ENCODE results near the gene AANAT. TPM values are rescaled to one million over a fixed set of nuclear protein-coding genes. Genes with fewer than 3 reads are reported as not detected.

The AANAT gene
- total RNA-seq, result not detected in 2 replicates

GRCh38 chr17:76467366-76467765 lies at the start of gene AANAT:
AANAT (plus strand) TSS chr17:76467603; CDS start chr17:76468747, 1,144 bp downstream.
- no peak for DNase-seq

GRCh38 chr17:76419576-76420260 lies 47.7 kb upstream of the AANAT start:
- DNase-seq, result no peak

- no peak for DNase-seq
Observed at GRCh38 chr17:76420356-76421043, 46.9 kb upstream of the AANAT start.

GRCh38 chr17:76421044-76421407 lies 46.4 kb upstream of the AANAT start:
- peak; percentile 22 for DNase-seq

GRCh38 chr17:76422406-76422805 lies 45.0 kb upstream of the AANAT start:
- no peak for DNase-seq

GRCh38 chr17:76422860-76423259 lies 44.5 kb upstream of the AANAT start:
- no peak for DNase-seq

GRCh38 chr17:76426853-76427252 lies 40.5 kb upstream of the AANAT start:
- DNase-seq, result peak; percentile 39

GRCh38 chr17:76427501-76428231 lies 39.7 kb upstream of the AANAT start:
- peak; percentile 77 for DNase-seq

- no peak for DNase-seq
Observed at GRCh38 chr17:76428511-76428910, 38.9 kb upstream of the AANAT start.

- DNase-seq, result no peak
Observed at GRCh38 chr17:76431509-76431908, 35.9 kb upstream of the AANAT start.

GRCh38 chr17:76432004-76432403 lies 35.4 kb upstream of the AANAT start:
- no peak for DNase-seq

- peak; percentile 47 for DNase-seq
Observed at GRCh38 chr17:76432712-76433336, 34.6 kb upstream of the AANAT start.

- DNase-seq, result no peak
Observed at GRCh38 chr17:76433693-76434092, 33.7 kb upstream of the AANAT start.

GRCh38 chr17:76434870-76435269 lies 32.5 kb upstream of the AANAT start:
- DNase-seq, result peak; percentile 42

- DNase-seq, result no peak
Observed at GRCh38 chr17:76435751-76436150, 31.7 kb upstream of the AANAT start.

- DNase-seq, result no peak
Observed at GRCh38 chr17:76437467-76438402, 29.7 kb upstream of the AANAT start.

GRCh38 chr17:76438906-76439305 lies 28.5 kb upstream of the AANAT start:
- DNase-seq, result no peak

- no peak for DNase-seq
Observed at GRCh38 chr17:76439314-76439928, 28.0 kb upstream of the AANAT start.

GRCh38 chr17:76440751-76441362 lies 26.5 kb upstream of the AANAT start:
- no peak for DNase-seq

- DNase-seq, result no peak
Observed at GRCh38 chr17:76441686-76442340, 25.6 kb upstream of the AANAT start.
